ENCODE data around the gene CD200R1.

DNA sequence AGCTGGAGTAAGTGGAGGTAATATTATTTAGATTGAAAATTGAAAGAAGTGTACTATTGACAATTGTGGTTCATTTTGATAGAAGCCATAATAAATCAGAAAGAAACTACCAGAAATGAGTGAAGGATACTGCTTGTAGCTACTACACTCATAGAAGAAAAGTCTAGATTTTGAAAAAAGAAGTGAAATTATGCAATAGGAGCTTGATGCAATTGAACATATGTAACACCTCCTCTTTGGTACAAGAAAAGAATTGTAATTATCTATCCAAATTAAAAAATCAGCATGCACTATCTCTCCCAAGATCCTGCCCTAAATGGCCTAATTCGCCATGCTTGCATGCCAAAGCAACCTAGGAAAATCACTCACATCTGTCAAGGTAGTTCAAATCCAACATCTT, 77.1 kb downstream of the CD200R1 start:
- TF ChIP-seq, protein P1, sequence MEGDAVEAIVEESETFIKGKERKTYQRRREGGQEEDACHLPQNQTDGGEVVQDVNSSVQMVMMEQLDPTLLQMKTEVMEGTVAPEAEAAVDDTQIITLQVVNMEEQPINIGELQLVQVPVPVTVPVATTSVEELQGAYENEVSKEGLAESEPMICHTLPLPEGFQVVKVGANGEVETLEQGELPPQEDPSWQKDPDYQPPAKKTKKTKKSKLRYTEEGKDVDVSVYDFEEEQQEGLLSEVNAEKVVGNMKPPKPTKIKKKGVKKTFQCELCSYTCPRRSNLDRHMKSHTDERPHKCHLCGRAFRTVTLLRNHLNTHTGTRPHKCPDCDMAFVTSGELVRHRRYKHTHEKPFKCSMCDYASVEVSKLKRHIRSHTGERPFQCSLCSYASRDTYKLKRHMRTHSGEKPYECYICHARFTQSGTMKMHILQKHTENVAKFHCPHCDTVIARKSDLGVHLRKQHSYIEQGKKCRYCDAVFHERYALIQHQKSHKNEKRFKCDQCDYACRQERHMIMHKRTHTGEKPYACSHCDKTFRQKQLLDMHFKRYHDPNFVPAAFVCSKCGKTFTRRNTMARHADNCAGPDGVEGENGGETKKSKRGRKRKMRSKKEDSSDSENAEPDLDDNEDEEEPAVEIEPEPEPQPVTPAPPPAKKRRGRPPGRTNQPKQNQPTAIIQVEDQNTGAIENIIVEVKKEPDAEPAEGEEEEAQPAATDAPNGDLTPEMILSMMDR (IDR thresholded peaks at IDR 0.05; ENCODE audit: borderline replicate concordance, extremely low read depth, low read length, poor library complexity, severe bottlenecking) = no peak
- TF ChIP-seq EZH2 (IDR thresholded peaks at IDR 0.05; ENCODE audit: borderline replicate concordance, low read depth, low read length, severe bottlenecking) = no peak

All from DND-41 (cell line).